WI38 (cell line): ENCODE results near the gene COMP.

ENCODE experiments used
- H3K4me3 ChIP-seq: 2 replicates; pipeline ENCODE4 v1.5.1; 2011; ENCODE audit warnings: low read depth, mild to moderate bottlenecking, control low read depth, low read length
- TF ChIP-seq, protein P1 (sequence below): IDR thresholded peaks from 2 replicates; pipeline ENCODE4 v1.5.1; 2012; ENCODE audit warnings: low read depth, mild to moderate bottlenecking, control low read depth, low read length

Gene COMP

DNA sequence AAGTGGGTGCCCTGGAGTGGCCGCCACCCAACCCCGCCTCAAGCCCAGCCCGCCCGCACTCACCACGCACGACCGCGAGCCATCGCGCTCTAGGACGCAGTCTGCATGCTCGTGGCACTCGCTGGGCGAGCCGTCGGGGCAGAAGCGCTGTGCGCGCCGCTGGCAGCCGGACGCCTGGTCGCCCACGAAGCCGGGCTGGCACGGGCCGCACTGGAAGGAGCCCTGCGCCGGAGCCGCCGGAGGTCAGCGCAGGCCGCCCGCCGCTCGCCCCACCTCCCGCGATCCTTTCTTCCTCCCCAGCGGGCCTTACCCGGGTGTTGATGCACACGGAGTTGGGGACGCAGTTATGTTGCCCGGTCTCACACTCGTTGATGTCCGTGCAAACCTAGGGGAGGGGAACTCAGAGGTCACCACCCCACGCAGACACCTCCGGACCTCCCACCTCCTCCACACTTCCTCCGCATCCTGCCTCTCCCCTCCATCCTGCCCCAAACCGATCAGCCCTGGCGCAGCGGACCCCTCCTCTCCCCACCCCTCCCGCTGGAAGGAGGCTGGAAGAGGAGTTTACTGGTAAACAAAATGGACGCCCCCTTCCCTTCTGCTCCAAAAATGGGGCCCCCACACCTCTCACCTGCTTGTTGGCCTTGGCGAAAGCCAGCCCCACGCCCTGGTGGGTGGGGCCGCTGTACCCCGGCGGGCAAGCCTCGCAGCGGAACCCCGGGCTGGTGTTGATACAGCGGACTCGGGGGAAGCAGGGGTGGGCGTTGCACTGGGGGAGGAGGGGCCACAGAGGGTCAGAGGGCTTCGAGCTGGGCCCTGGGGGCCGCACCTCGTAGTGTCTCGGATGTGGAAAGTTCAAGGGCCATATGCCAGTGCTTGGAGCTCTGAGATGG lies 2.3 kb downstream of the COMP start:
- no peak overlapping the region for H3K4me3 ChIP-seq

GRCh38 chr19:18785179-18786124 lies 5.7 kb downstream of the COMP start:
- H3K4me3 ChIP-seq: no peak overlapping the region
- TF ChIP-seq, protein P1, sequence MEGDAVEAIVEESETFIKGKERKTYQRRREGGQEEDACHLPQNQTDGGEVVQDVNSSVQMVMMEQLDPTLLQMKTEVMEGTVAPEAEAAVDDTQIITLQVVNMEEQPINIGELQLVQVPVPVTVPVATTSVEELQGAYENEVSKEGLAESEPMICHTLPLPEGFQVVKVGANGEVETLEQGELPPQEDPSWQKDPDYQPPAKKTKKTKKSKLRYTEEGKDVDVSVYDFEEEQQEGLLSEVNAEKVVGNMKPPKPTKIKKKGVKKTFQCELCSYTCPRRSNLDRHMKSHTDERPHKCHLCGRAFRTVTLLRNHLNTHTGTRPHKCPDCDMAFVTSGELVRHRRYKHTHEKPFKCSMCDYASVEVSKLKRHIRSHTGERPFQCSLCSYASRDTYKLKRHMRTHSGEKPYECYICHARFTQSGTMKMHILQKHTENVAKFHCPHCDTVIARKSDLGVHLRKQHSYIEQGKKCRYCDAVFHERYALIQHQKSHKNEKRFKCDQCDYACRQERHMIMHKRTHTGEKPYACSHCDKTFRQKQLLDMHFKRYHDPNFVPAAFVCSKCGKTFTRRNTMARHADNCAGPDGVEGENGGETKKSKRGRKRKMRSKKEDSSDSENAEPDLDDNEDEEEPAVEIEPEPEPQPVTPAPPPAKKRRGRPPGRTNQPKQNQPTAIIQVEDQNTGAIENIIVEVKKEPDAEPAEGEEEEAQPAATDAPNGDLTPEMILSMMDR: no peak

More for the DNA sequence above, 2.3 kb downstream of the COMP start:
- TF ChIP-seq, protein P1: no peak

DNA sequence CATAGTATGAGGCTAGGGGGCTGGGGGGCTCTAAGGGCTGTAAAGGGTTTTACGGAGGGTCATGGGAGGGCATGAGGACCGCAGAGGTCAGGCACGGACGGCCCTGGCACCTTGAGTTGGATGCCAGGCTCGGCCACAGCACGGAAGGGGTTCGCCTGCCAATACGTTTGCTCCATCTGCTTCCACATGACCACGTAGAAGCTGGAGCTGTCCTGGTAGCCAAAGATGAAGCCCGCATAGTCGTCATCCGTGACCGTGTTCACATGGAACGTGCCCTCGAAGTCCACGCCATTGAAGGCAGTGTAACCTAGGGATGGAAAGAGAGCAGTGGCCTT lies 6.4 kb downstream of the COMP start:
- H3K4me3 ChIP-seq: no peak overlapping the region
- TF ChIP-seq, protein P1: no peak

DNA sequence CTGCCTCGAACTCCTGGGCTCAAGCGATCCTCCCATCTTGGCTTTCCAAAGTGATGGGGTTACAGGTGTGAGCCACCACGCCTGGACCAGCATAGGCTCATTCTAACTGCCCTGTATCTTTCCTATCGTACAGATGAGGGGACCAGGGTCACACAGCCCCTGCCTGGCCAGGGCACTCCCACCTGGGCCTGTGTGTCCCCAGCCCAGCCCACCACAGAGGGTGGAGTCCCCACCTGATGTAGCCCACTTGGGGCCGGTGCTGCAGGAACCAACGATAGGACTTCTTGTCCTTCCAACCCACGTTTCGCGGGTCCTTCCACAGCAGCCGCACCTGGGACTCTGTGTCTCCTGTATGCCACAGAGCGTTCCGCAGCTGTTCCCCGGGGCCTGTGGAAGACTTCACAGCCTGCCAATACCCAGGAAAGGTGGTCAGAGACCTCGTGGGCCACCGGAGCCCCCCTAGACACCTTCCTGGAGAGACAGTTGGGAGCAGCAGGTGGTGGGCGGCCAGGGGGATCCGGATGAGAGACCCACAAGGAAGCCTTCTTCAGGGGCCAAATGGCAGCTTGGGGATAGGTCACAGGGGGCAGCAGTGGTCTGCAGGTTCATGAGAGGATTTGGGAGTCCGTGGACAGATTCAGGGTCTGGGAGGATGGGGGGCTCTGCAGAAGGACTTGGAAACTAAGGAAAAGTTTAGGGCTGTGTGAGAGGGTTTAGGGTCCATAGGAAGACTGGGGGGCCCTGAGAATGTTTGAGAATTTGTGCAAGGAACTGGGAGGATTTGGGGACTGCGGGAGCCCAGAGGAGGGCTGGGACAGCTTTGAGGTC lies 6.9 kb downstream of the COMP start:
- no peak overlapping the region for H3K4me3 ChIP-seq
- TF ChIP-seq, protein P1: no peak

DNA sequence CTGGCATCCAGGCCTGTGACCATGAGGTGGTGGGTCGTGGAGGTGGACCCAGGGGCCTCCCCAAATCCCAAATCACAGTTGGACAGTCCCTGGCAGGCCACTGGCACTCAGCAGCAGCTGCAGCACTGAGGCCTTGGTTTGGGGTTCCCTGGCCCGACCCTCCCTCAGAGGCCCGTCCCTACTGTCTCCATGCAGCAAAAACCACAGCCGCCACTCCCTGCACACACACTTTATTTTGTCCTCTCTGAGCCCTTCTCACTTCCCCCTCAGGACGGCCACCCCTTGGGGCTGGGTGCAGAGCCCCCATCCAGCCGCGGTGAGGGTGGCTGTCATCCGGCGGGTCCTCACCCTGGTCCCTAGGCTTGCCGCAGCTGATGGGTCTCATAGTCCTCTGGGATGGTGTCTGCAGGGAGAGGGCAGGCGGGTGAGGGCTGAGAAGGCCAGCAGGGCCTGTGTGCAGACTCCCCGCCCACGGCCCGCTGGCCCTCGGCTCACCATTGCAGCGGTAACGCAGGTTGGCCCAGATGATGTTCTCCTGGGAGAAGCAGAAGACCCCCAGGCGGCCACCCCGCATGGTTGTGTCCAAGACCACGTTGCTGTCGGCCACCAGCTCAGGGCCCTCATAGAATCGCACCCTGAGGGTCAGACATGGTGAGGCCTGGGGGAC lies 8.4 kb downstream of the COMP start:
- TF ChIP-seq, protein P1: no peak
- no peak overlapping the region for H3K4me3 ChIP-seq

- H3K4me3 ChIP-seq: no peak overlapping the region
- TF ChIP-seq, protein P1: no peak
Observed at GRCh38 chr19:18781885-18782527, 9.1 kb downstream of the COMP start.
